ENCODE data around the gene IFNW1.
"Not testable (repeated sequence)": the region's sequence is repeated elsewhere in the genome, so short reads cannot be mapped to it uniquely, and the experiment has no call there.

Gene IFNW1

DNA sequence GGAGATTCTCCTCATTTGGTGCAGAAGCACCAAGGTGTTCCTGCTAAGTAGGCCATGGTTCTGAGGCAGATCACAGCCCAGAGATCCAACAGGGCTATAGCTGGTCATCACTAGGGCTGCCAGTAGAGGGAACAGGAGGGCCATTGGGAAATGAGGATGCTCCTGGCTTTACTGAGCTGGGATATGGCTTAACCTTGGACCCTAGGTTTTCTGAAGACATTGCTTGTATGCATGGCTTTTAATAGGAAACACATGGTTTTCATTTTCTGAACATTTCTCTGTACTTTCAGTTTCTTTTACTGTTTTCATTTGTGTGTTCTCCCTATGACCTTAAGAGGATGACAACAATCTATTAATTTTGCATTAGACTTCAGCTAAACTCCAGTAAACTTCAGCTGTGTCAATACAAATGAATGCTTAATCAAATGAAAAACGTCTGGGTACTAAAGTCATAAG is at the start of gene IFNW1:
IFNW1 (minus strand) TSS at position 406 of the 456 bp plus-strand sequence; CDS start at position 144, 262 bp downstream.
- no peak for DNase-seq

DNA sequence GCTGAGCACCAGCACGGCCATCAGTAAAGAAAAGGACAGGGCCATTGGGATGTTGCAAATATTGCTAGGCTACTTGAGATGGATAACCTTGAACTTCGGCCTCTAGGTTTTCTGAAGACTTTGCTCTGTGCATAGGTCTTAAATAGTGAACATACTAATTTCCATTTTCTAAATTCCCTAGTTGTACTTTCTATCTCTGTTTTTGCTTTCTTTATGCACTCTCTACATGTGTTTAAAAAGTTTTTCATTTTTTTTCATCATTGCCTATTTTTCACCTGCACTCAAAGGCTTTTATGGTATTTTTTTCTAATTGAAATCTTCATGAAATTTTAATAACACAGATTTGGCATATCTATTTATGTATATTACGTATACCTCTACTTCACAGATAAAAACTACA is 45.9 kb upstream of the IFNW1 start, which contains the start of gene IFNA4:
IFNA4 (minus strand) TSS at position 101 of the 400 bp plus-strand sequence; CDS start at position 45, 56 bp downstream.
- DNase-seq = not testable (repeated sequence)

DNA sequence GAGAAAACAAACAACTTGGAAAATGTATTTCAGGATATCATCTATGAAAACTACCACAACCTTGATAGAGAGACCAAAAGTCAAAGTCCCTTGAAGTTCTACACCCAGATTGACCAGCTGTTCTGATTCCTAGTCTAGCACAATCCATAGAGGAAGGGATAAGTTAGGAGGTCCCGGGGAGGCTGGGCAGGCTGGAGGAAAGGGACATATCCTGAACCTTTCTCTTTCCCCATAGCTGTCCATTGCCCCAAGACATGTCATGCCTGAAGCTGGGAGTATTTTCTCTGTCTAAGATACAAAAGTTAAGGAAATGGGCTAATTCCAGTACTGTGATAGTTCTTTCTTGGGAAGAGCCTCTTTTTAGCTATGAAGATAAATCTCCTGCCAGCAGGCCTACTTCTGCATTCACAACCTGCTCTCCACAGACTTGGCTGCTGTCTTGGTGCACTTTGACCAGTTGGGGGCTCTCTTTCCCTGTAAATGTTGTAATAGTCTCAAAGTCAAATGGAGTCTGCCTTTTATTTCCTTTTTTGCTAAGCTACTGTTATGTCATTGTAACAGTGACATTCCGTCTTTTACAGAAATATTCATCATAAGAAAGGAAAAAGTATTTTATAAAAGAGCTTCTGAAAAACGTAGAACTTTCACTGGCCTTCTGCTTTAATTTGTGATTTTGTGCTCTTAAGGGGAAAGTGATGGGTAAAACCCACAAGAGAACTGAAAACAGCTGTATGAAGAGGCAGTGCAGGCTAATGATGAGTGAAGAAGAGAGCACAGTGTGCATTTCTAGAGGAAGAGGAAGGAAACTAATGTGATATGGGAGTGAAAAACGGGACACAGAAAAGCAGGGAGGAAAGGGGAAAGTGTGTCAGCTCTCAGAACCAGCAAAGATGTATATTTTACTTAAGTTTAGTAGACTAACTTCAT is 41.4 kb upstream of the IFNW1 start:
- DNase-seq = not testable (repeated sequence)

DNA sequence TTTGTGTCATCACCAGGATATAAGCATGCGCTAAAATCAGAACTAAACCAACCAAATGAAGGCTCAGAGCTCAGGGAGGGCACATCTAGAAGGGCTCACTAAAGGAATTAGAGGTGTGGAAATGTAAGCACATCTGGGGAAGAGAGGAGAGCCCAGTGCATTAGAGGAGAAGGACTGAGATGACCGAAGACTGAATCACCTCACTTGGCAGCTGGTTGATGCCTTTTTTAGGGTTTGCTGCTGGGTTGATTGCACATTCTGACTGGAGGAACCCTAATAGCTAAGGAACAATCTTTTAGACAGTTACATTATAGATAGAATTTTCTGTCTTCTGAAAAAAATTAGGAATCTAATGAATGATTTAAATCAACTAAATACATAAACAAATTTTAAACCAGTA is 33.0 kb upstream of the IFNW1 start:
- no peak for DNase-seq

DNA sequence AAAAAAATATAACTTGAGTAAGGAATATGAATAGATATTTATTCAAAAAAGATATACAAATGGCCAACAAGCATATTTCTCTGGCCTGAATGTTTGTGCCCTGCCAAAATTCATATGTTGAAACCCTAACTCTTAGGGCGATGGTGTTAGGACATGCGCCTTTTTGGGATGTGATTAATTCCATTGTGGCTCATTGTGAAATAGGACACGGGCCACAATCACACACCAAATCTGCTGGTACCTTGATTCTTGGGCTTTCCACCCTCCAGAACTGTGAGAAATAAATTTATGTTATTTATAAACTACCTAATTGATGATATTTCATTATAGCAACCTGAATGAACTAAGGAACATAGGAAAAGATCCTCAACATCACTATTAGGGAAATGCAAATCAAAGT is 30.5 kb upstream of the IFNW1 start:
- DNase-seq = no peak

DNA sequence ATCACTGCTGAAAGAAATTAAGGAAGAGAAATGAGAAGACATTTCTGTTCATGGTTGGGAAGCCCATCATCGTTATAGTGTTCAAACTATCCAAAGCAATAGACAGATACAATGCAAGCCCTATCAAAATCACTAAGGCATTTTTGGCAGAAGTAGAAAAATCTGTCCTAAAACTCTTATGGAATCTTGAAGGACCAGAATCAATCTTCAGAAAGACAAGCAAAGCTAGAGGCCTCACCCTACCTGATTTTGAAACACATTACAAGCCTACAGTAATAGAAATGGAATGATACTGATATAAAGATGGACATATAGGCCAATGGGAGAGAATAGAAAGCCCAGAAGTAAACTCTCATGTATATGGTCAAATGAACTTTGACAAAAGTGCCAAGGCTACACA is 29.7 kb upstream of the IFNW1 start:
- DNase-seq = no peak

DNA sequence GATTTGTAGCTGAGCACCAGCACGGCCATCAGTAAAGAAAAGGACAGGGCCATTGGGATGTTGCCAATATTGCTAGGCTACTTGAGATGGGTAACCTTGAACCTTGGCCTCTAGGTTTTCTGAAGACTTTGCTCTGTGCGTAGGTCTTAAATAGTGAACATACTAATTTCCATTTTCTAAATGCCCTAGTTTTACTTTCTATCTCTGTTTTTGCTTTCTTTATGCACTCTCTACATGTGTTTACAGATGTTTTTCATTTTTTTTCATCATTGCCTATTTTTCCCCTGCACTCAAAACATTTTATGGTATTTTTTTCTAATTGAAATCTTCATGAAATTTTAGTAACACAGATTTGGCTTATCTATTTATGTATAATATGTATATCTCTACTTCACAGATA is 24.9 kb upstream of the IFNW1 start, which contains the start of gene IFNA21:
IFNA21 (minus strand) TSS at position 101 of the 400 bp plus-strand sequence; CDS start at position 53, 48 bp downstream.
- not testable (repeated sequence) for DNase-seq

DNA sequence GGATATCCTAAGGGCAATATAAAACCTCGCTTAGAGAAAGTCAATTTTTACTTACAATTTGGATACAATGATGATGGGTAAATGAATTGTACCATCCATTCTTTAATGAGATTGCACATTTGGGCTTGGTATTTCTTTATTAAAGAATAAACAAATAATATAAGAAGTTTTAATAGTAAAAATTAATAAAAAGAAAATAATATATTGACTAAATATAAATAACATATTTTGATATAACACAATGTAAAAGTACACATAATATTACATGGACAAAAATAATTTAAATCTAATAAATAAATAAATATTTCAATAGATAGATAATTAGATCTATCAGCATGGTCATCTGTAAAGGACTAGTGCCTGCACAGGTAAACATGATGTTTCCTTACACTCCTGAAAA is 23.9 kb upstream of the IFNW1 start:
- DNase-seq = no peak

DNA sequence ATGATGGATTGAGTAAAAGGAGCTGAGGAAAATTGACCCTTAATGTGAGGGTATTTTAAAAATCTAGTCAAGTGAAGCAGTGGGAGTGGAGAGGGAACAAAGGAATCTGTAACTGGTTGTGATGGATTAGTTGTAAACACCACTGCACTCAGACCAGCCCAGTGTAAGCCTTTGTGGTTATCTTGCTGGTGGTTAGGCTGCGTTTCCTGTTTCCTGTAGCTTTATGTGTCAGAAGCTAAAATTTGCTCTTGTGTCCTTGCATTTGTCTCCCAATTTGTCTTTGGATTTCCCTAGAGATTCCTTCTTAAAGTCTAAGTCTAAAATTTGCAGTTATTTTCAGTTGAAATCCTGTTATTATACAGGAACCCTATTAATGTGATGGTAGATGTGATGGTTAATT is 18.5 kb upstream of the IFNW1 start:
- no peak for DNase-seq

DNA sequence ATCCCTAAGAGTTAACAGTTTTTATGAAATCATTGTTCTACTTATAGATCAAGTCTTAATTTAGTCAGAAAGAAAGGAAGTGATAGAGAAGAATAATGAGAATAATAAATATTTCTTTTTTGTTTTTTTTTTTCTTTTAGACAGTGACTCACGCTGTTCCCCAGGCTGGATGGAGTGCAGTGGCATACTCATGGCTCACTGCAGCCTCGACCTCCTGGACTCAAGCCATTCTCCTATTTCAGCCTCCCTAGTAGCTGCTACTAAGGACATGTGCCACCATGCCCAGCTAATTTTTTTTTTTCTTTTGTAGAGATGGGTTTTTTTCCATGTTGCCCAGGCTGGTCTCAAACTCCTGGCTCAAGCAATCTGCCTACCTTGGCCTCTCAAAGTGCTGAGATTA is 13.9 kb upstream of the IFNW1 start:
- no peak for DNase-seq

DNA sequence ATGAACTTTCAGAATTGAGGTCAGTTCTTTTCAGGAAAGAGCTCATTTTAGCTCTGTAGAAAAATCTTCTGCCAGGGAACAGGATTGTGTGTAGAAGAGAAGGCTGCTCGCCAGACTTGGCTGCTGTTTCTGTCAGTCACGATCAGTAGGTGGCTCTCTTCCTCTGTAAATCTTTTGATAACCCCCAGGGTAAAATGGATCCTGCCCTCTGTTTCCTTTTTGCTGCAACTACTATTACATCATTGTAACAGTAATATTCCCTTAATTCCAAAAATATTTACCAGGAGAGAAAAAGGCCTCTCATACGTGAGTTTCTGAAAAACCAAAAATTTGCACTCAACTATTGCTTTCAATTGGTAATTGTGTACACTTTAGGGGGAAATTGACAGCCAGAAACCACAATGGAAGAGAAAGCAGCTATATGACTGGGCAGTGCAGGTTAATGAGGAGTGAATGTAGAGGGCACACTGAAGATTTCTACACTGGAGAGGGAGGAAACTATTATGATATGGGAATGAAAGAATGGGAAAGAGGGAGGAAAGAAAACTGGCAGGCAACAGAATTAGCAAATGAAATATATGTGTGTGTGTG is 12.5 kb upstream of the IFNW1 start:
- DNase-seq = no peak

DNA sequence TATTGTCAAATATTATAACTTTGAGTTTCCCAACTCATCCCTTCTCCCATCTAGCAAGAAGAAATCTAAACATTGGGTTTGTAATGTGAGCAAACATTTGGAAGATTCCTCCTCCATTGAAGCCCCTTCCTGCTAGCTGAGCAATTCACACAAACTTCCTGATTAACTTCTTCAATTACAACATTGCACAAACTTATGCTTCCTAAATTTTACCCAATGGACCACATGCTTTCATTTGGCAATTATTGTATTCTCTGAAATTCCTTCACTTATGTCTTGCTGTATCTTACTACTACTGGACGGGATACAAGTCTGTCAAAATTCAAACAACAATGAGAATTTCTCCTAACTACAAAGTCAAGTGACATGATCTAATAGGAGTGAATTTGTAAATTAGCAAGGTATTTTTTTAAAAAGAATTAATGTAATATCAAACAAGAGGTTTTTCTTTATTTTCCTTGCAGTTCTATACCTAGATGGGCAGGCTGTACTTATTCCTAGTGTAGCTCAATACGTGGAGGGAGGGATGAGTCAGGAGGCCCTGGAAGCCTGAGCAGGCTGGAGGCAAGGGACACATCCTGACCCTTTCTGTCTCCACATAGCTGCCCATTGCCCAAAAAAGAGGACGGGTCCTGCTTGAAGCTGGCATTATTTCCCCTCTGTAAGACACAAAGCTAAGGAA is 11.8 kb upstream of the IFNW1 start:
- DNase-seq = no peak

DNA sequence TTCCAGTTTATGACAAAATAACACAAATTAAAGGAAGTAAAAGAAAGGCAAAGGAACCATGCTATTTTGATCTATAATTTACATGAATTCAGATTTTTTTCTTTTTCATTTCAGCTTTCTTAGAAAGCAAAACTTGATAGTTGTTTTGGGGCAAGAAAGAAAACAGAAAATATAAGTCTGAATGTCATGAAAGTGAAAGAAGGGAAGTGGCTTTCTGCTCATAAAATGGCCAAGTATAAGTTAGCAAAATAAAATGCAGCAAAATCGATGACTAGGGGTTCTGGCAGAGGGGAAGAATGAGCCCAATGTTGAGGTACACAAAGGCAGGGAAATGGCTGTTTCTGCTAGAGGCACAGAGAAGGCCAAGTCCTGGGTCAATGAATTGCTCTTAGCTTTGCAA is 3.0 kb upstream of the IFNW1 start:
- DNase-seq = no peak

DNA sequence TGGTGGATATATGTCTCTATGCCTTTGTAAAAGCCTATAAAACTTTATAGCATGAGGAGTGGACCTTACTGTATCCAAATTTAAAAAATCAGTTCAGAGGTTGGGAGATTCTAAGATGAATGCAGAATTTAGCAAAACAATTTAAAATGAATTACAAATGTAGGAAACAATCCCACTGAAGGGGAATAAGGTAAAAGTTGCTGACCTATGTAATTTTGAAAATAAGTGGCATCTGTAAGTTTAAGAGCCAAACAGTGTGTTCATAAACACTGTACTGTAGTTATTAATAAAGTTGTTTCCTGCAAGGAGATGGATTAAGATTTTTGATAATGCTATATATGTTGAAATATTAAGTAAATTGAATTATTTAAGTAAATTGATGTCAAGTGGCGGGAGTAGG is 4.6 kb downstream of the IFNW1 start:
- no peak for DNase-seq

DNA sequence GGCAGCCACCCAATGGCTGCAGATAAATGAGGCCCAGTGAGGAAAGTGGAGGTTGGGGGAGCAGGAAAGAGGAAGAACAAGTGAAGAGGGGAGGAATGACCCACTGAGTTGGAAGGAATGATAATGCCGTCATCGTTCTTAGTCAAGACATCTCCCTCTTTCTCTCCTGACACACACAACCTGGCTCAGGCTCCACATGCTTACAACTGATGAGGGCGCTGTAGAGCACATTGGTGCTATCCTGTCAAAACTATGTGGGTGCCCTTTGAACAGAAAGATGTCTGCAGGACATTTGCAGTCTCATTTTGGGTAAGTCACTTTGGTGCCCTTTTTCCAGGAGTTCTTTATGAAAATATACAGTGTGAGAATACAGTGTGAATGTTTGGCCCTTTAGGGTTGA is 5.9 kb downstream of the IFNW1 start:
- DNase-seq = no peak

DNA sequence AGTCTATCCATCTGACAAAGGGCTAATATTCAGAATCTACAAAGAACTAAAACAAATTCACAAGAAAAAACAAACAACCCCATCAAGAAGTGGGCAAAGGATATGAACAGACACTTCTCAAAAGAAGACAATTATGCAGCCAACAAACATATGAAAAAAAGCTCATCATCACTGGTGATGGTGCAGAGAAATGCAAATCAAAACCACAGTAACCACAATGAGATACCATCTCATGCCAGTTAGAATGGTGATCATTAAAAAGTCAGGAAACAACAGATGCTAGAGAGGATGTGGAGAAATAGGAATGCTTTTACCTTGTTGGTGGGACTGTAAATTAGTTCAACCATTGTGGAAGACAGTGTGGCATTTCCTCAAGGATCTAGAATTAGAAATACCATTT is 13.4 kb downstream of the IFNW1 start:
- DNase-seq = not testable (repeated sequence)

DNA sequence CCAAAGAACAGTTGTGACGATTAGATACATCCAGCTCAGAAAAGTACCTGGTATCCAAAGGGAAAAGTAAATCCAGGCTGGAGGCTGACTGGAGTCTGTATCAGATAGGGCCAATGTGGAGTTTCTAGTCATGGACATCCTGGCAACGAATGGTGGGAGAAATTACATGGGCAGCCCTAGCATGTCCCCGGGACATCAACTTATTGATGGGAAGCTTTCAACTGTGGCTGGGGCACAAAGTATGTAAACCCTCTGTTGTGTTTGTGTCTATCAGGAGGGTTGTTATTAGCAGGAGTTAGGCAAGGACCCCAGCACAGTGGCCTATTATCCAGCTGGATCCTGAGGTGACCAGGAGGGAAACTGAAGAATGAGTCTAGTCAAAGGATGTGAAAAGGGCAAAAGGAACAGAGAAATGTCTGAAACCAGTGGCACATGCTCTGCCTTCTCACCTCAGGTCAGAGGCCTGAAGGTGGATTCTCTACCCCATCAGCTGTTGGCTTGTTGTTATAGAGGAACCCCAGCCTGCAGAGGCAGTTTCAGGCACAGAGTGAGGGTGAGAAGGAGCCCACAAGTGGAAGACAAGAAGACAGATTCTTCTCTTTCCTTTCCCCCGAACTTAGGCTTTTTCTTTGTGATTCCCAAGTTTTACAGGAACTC is 19.9 kb downstream of the IFNW1 start:
- no peak for DNase-seq

DNA sequence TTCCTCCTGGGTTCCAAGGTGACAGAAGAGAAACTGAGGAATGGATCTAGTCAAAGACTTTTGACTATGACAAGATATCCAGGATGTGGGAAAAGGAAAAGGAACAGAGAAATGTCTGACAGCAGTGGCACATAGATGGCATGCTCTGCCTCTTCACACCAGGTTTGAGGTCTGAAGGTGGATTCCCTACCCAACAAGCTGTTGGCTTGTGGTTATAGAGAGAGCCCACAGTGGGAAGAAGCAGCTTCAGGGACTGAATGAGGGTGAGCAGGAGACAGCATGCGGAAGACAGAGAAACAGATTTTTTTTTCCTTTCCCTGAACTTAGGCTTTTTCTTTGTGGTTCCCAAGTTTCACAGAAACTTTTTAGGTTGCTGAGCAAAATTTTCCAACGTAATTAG is 20.6 kb downstream of the IFNW1 start:
- no peak for DNase-seq

DNA sequence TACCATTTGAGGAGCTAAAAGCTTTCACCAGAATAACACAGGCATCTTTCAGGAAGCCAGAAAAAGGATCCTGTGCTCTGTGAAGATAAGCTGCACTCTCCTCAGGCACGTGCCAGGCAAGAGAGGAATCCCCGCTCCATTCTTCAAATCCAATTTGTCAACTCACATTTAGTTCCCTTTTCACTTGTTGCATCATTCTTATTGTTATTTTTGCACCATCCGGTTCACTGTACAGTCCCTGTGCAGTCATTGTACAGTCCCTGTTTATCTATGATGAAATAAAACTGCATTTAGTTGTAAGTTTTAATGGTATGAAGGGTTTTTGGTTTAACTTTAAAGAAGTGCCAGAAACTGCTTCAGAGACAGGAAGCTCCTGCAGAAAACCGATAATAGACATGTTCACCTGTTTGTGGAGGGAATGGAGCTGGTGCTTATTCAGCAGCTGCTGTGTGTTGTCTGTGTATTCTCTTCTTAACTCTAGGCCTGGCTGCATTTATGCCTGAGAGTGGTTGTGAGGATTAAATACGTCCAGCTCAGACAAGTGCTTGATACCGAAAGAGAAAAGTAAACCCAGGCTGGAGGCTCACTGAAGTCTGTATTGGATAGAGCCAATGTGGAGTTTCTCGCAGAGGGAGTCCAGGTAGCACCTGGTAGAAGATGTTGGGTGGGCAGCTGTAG is 22.4 kb downstream of the IFNW1 start:
- DNase-seq = no peak

DNA sequence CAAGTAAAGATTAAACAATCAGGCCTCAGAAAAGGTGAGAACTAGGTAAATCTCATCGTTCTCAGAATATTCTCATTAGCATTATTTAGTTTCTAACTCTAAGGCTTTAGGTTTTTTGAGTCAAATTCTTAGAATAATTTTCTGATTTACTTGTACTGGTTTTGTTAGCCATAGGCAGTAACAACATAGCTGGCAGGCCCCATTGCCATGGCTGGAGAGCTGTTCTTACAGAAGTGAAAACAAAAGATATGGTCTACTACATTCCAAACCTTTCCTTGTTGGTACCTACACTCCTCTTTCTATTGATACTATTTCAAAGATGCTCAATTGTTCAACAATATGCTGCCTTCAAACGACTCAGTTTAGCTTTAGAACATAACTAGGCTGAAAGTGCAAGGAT is 27.3 kb downstream of the IFNW1 start:
- DNase-seq = no peak

DNA sequence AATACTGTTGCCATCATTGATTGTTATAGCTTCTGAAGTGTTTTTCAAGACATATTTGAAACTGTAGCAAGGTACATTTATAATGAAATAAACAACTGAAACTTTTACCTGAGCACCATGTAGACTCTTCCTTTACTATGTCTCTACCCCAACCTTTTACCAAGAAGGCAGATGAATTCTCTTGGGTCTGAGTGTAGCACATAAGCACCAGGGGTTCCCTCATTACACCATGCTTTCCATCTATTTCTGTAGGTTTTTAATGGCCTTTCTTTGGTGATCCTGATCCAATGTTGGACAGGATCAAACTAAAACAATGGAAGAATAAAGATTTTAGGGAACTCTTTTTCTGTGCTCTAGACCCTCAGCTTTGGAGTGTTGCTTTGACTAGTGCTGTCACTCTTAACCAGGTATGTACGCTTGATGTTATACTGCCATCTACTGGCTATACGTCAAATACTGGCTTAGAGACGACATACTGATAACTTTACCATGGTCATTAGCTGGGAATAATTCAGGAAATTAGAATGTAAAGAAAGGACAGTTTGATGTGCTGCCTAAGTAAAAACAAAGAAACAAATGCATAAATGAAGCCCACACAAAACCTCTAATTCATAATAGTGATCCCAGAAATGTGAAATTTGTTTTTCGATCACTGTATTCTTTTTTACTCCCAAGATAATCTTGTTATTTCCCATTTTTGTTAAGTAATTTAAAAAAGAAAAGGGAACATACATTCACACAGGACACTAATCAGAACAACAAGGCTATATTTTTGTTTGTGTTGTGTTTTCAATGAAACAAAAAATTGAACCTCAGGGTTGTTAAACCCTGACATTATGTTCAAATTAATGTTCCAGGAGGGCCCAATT is 30.7 kb downstream of the IFNW1 start:
- peak; percentile 63 for DNase-seq

Measured in NCI-H1436 (cell line).